GM18870 (cell line): ENCODE data around the gene NPIPB6.

Source experiments
- ATAC-seq: cut with Tn5 transposase; IDR thresholded peaks from one replicate; pipeline ENCODE4 v1.9.1; 2021; ENCODE audit warnings: moderate library complexity; ENCODE audit not compliant: unreplicated experiment

Gene NPIPB6

GRCh38 chr16:28300327-28300726 lies 63.0 kb downstream of the NPIPB6 start:
- no peak for ATAC-seq

DNA sequence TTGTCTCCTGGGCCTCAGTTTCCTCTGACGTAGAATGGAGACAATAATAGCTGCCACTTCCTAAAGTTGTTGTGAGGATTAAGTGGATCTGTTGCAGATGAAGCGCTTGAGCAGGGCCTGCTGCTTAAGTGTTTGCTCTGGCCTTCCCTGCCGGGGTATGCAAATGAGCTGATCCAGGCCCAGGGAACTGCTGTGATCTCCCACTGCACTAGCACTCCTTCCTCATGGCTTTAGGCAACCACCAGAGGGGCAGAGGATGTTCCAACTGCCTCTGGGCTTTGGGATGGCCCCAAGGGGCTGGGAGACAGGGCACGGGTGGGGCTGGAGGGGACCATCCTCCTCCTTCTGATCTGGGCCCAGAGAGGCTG lies 64.8 kb downstream of the NPIPB6 start:
- ATAC-seq, result no peak

DNA sequence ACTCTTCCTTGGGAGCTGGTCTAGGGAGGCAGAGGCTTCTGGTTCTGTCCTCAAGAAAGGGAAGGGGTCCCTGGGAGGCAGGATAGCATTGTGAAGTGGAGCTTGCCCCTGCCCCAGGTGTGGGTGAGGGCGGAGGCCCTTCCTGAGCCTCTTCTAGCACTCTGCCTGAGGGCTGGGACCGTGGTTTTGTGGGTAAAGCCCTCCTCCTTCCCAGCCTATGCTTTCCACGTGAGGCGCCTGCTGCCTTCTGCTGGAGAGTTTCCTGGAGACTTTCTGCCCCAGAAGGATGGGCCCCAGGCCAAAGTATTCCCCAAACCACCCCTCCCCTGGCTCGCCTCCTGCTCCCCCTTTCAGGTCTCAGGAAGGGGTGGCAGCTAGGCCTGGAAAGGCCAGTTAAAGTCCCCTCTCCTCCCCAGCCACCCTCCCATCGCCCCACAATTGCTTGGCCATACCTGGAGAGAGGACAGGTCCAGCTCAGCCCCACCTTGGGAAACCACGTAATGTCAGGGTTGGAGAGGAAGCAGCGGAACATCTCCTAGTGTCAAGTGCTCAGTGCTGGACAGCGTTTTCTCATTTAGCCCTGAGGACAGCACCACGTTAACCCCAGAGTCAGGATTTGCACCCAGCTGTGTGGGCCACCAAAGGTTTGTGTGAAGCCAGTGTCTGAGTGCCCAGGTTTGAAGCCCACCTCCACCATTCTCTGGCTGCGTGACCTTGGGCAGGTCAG lies 65.4 kb downstream of the NPIPB6 start:
- ATAC-seq, result no peak

- no peak for ATAC-seq
Observed at GRCh38 chr16:28297308-28297707, 66.0 kb downstream of the NPIPB6 start.

DNA sequence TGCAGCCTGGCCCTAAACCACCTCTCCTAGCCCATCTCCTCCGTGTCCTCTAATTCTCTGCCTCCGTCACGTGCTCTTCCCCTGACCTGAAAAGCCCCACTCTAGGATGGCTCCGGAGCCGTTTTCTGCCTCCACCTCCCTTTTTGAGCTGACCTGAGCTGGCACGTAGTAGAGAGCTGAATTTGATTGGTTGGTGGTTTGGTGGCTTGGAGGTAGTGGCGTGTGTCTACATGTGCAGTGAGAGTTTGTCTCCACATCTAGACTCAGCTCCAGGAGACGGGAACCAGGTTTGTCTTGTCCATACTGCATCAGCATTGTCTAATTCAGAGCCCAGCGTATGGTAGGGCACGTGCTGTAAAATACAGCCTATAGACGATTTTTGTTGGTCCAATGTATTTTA lies 68.0 kb downstream of the NPIPB6 start:
- no peak for ATAC-seq

DNA sequence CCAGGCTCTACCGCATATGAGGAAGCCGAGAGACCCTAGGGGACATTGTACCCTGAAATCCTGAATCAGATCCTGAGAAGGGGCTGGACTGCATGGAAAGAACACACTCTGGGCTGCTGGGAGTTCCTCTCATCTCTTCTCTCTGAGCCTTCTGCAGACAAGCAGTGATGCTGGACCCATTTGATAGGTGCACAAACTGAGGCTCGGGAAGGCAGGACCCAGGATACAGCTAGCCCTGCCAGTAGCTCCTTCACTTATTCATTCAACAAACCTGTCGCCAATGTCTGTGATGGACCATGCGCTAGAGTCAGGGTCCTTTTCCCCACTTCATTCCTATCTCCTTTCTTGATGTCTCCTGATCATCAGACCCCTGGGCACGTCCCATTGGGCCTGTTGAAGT lies 69.1 kb downstream of the NPIPB6 start:
- ATAC-seq, result no peak

DNA sequence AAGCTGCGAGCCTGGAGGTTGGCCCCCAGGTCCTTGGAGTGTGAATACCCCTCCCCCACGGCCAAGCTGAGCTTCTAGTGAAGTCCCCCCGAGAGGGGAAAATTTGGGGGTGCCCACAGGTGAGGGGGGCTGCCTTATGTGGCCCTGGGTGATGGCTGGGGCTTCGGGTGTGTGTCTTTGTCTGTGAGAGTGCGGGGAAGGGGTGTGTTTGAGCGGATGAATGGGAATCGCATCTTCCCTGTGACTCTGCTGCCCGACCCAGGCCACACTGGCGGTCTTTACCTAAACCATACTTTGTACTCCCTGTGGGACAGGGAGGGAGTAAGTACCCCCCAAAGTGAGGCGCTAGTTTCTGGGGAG lies 69.7 kb downstream of the NPIPB6 start:
- ATAC-seq, result no peak

GRCh38 chr16:28292731-28293600 lies 70.3 kb downstream of the NPIPB6 start:
- no peak for ATAC-seq
